Colon (tissue), 2 donors: ENCODE measurements around the gene NTM.
"Not testable (repeated sequence)": the region's sequence is repeated elsewhere in the genome, so short reads cannot be mapped to it uniquely, and the experiment has no call there.

Experiments used
- FAIRE-seq: peaks from 2 replicates; lab custom pipeline; 2012; peaks lifted over from hg19 to GRCh38; lab: Jason Lieb, UNC
- donor health status: control.
- donor health status: control.

Gene NTM

DNA sequence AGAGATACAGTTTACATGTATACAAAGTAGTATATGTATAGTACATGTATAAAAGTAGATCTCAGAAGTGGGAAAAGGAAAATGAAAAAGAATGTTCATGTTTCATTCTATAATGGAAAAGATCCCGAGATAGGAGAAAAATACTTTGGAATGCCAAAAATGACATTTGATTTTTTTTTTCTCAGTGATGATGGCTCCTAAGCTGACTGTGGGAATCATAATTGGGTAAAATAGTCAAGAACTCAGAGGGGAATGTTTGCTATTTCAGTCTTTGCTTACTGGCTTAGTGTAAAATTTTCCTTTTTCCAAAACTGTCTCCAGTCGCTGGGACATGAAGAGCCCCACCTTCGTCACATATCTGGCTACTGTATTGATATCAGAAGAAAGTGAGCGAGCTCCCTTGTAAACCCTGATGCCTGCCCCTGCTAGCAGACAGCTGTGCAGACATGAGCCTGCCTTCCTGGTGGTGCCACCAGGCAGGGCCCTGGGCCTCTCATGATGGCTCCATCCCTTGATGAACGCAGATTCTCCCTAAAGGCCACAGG is 944.6 kb downstream of the NTM start:
- FAIRE-seq = no peak

DNA sequence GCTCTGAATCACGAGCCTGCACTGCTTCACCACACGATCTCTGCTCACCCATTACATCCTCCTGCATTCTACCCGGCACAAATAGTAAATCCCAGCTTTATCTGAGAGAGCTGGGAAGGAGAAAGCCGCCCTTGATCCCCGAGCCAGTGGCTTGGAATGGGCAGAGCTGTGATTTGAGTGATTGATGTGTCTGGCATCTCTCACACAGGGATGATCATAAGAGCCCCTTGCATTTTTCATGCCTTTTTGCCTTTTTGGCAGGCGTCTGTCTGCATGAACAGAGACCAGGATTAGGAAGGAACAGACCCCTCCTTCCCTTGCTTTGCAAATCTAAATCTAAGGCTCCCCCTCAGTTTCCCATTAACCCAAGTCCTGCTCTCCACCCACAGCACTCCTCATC is 945.3 kb downstream of the NTM start:
- no peak for FAIRE-seq

DNA sequence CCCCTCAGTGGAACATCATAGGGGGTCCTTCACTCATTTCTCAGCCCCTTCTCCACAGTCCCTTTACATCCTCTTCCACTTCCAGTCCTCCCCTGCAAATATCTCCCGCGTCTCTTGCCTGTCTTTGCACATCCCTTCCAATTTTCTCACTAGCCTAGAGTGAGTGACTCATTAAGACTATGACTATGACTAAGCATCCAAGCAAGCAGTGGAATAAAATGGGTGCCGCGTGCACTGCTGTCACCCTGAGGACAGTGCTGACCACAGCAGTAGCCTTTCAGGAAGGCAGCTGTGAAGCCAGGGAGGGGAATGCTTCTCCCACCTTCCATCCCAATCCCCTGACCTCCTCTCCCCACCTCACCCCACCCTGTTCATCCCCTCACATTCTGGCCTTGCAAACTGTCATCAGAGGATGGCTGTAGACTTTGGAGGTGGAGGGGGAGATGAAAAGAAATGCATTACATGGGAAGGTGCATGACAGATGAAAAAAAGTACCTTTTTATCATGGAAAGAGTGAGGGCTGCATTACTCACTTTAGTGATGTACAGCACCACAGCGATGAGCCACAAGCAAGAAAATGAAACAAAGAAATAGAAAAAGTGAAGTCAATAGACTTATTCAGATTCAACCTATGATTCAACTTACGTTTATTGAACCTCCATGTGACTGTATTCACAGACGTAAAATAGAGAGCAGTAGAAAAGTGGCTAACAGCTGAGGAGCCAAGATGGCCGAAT is 948.2 kb downstream of the NTM start:
- FAIRE-seq = no peak

DNA sequence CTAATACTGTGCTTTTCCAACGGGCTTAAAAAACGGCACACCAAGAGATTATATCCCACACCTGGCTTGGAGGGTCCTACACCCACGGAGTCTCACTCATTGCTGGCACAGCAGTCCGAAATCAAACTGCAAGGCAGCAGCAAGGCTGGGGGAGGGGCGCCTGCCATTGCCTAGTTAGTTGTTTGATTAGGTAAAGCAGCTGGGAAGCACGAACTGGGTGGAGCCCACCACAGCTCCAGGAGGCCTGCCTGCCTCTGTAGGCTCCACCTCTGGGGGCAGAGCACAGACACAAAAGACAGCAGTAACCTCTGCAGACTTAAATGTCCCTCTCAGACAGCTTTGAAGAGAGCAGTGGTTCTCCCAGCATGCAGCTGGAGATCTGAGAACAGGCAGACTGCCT is 949.0 kb downstream of the NTM start:
- not testable (repeated sequence) for FAIRE-seq

DNA sequence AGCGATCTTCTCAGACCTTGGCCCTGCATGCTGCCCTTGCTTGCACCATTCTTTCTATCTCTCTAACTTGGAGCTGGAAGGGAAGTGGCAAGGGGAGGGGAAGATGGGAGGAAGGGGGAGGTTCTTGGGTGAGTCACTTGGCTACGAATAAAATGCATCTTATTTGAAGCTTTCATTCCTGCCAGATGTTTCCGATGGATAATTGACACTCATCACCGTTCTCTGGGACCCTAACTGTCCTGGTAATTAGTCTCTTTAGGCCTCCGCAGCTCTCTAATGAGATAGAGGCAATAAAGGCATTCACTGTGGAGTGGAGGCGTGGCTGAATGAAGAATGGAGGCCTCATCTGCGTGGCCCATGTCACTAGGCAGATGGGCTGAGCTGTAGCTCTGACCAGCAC is 960.1 kb downstream of the NTM start:
- no peak for FAIRE-seq

DNA sequence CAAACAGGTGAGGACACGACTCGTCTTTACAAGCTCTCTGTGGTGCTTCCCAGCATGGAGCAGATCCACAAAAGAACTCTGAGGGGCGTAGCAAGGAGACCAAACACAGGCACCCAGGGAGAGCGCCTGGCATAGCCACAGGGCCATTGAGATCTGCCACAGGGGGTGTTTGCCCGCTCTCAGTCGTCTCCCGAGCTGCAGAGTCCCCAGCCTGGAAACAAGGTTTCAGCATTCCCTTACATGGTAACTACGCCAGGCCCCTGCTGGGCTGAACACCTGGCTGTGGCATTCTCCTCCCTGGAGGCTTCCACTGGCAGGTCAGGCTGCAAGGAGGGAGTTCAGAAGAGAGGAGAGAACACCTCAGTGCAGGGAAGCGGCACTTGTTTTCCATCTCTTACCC is 962.1 kb downstream of the NTM start:
- no peak for FAIRE-seq

DNA sequence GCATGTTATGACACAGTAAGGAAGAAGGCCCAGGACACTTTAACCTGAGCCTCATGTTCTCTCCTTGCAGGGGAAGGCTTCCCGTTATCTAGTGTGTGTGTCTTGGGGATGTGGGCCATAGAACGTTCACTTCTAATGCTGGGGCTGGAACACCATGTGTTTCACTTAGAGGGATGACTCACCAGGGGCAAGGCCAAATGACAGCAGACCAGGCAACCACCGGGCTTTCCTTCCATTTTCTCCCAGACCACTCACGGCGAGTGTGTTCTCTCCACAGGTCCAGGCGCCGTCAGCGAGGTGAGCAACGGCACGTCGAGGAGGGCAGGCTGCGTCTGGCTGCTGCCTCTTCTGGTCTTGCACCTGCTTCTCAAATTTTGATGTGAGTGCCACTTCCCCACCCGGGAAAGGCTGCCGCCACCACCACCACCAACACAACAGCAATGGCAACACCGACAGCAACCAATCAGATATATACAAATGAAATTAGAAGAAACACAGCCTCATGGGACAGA is 964.4 kb downstream of the NTM start:
- FAIRE-seq = no peak

DNA sequence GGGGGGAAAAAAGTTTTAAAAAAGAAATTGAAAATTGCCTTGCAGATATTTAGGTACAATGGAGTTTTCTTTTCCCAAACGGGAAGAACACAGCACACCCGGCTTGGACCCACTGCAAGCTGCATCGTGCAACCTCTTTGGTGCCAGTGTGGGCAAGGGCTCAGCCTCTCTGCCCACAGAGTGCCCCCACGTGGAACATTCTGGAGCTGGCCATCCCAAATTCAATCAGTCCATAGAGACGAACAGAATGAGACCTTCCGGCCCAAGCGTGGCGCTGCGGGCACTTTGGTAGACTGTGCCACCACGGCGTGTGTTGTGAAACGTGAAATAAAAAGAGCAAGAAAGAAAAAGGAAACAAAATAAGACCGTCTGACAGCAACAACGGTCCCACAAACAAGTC is 964.9 kb downstream of the NTM start:
- FAIRE-seq = no peak

DNA sequence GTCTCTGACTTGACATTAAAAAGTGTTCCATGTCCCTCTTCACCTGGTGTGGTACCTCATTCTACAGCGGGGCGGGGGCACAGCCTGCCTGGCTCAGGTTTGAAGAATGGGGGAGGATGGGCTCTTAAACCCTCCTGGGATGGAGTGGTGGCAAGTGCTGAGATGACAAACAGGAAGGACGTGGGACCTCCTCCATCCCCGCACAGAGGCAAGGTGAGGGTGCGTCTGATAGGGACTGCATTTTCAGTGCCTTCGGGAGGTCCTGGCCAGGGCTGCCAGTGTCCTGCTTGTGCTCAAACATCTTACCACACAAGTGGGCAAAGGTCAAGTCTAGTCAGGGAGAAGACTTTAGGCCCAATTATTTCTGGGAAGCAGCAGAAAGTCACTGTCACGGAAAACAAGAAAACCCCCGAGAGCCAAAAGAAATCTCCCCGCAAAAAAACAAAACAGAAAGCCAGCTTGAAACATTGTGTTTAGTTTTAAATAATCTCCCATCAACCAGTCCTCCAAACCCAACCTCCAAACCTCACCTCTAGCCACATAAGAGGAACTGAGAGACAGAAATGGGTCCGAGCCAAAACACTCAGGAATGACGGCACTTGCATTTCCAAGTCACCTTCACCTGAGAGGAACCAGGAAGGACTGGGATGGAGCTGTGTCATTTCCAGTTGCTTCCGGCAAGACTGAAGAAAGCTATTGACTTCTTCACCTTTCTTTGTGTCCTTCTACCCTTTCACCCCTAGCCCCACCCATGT is 966.5 kb downstream of the NTM start:
- FAIRE-seq = no peak

DNA sequence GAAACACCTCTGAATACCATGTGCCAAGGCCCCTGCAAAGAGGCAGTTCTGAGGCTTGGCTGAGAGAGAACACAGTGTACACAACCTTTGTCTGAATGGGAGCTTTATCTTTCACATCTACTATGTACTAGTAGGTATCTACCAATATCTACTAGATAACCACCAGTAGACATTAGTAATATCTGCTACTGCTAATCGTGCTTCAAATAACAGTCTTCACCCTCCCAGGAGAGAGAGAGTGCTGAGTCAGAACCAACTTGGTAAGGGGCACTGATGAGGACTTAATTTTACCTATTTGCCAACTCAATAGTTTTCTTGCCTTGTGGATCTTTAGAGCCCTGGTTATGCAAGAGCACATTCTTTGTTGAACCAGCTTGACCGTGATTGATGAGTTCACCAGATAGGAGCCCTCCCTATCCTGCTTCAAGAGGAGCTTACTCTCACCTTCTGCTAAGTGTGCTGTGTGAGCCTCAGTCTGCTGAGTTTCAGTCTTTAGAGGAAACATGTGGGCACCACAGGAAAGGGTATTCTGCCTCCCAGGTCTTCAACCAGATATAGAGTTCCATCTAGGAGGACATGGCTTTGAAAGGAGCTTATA is 967.5 kb downstream of the NTM start:
- FAIRE-seq = no peak

DNA sequence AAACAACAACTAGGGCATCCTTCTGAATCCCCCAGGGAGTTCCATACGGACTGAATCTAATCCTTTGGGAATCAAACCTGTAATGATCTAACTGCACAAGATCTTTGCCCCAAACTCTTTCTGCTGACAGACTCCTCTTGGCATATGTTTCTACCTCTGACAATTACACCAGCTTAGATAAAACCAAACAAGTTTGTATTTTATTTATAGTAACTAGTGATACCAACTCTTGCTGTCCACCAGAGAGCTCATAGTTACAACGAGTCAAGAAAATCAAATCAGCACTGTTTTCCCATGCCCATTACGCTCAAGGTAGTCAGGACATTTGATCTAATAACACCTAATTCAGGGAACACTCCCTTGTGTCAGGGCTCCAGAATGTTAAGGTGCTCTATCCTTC is 972.0 kb downstream of the NTM start:
- no peak for FAIRE-seq

DNA sequence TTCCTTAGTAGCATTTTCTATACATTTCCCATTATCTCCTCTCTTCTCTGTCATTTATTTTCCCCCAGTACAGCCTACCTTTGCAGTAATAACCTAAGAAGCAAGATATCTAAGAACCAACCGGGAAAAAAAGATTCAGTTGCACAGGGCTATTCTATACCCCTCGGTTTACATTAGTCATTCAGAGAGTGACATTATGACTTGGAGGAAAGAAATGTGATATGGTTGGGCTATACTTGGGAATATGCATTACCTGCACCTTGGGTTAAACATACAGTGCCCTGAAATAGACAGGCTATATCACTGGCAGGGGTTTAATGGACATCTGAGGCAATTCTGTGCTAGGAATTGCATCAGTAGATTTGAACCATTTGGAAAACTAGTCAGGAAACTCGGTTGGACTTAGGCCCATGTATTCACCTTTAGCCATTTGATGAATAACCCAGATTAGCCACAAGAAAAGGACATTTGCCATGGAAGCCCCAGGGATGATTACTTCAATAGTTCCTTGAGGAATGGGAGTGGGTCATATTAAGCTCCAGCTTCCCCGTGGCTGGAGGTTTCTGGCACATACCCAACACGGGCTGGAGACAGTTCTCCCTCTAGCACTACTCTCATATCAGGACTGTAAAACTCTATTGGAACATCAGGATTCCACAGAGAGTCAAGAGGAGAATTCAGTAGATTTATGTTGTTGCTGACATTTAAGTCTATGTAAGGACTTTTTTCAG is 973.2 kb downstream of the NTM start:
- no peak for FAIRE-seq

DNA sequence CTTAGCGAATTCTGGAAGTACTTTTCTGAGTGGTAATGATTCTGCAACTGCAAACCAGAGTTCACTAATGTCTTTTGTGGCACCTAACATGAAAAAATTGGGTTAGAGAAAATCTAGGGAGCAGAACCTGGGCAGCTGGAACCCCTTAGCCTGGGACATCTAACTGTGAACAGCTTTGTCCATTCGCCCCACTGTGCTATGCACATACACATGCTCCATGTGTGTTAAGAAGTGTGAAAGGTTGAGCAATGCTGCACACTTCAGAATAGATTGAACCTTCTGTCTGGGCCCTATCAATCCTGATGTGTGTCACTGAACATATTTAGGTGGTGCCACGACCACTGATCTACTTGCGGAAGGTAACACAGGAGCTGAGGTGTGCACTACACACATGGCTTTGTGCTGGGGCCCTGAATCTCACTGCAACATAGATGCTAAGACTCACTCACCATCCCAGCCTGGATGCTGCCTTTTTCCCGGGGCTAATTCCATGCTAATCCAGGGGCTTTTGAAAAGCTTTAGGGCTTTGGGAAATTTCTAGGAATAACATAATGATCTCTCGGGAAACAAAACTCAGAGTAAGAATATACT is 976.2 kb downstream of the NTM start:
- FAIRE-seq = no peak

DNA sequence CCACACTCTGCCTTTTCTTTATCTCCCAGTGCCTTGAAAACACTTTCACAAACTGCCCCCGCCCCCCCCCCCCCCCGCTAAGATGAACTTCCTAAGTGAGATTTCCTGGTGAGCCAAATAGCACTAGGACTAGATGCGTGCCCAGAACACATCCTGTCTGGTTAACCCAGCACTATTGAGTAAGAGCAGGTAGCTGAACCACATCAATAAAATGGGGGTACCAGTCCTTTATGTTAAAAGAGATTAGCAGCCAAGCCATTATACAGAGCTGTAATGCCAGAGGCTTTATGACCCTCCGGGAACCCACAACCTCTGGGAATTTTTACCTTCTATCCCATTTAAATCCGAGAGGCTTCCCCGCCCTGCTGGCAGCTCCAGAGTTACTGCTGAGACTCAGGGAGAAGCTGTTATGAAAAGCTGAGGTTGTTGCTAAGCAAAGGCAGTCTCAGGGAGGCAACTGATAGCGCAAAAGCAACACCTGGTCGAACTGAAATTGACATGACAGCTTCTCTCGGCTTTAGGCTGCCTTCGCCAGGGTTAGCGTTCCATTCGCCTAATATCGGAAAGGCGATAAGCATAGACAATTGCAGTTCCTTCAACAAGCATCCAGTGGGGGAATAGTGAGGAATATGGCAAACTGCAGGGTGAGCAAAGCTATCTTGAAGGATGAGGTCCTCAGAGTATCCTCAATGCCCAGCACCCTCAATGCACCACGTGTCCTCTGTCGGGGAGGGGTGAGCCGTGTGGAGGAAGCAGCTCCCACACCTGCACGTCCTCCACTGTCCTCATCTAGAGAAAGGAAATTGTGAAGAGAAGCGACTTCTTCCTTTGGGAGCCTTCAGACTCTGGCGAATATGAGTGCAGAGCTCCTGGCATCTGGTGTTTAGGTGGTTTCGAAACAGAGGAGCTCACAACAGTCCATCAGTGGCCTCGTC is 977.0 kb downstream of the NTM start:
- no peak for FAIRE-seq

DNA sequence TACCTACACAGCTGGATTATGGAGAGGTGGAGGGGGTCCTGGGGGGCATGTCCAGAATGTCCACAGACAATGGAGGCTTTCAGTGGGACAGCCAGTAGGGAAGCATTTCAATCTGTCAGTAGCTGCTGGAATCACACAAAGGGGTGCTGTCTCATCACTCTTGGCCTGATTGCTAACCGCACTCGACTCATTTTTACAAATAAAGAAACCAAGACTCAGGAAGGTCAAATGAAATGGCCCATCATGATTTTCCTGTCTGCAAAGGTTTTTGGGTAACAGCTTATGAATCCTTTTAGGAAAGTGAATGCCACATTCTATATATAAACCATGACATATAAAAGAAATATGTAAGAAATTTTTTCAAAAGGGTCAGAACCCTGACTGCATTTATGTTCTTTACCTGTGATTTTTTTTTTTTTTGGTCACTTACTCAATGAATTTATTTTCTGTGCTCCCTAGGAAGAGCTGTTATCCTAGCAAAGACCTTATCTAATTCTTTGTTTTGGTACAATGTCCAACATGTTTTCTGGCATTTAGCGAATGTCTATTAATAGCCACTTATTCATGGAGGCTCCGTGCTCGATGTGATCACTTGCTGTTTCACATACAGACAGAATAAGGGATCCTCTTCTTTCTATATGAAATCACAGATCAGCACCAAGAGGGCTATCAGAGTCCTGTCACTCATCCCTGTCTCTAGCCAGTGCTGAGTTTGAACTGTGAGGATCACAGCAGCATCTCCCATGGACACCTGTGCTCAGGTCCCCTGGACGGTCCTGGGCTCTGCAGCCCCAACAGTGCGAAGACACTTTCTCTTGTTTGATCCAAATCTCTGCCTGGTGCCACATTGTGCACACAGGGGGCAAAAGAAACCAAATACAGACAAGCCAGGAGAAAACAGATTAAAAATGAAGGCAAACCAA is 979.7 kb downstream of the NTM start:
- FAIRE-seq = no peak

DNA sequence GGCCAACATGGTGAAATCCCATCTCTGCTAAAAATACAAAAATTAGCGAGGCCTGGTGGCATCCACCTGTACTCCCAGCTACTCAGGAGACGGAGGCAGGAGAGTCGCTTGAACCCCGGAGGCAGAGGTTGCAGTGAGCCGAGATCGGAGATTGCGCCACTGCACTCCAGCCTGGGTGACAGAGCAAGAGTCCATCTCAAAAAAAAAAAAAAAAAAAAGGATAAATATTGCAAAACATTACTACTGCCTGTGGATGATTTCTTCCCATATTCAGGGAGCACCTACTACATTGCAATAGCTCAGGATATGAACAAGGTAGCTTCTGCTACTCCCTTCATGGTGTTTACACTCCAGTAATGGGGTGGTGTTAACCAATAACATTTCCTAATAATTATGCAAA is 980.6 kb downstream of the NTM start:
- FAIRE-seq = no peak

DNA sequence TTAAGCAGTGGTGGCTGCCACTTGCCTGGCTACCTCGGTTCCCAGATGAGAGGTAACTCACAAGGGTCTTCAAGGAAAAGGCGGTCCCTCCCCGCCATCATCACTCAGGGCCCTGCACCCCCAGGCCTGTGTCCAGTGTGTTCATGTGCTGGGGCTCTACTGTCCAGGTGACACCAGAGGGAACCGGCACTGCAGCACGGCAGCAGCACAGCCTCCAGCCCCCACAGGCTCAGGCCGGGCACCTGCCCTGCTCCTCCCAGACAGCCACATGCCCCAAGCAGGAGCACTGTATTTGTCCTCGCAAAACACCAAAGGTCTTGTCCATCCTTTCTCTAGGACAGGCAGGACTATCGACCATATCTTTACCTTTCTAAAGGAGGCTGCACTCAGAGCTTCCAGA is 982.1 kb downstream of the NTM start:
- no peak for FAIRE-seq

DNA sequence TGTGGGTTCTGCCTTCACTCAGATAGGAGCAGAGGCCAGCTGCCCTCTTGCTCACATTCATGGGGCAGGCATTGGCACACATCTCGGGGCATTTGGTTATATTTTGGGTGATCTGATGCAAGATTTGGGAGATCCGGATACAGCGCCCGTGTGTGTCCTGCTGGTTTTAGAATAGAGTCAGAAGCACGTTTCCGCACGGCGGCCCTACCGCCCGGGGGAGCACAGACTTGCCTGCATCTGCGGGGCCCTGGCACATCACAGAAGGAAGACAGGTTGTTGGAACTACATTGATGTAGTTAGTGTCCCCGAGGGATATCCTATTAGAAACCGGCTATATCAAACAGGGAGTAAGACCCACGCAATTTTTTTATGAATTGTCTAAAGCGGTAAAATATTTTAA is 982.8 kb downstream of the NTM start:
- no peak for FAIRE-seq

DNA sequence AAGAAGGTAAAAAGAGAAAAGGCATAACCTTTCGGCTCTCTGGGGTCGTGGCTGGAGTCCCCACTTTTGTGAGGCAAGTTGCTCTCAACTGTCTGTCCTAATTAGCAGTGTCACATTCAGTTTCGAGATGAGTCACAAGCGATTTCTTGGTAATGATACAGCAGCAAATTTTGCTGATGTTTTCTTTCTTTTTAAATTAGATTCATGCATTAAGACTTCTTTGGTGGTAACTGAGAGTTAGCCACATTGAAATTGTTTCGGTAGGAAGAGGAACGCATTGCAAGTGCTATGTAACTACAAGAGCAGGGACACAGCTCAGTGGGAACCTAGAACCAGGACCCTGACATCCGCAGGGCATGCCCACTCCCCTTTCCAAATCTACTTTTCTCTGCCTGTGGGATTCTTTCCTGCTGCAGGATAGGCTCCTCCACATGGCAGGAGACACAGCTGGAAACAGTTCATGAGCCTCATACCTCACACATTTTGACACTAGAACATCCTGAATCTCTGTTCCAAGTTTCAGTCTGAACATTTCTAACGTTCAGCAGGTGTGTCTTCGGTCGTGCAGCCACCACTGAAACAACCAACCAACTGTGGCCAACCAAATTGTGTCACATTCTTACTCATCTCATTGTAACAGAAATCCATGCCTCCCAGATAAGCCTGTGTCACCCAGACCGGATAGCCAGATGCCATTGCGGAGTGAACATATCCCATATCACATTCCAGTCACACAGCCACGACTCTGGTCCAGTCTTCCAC is 987.6 kb downstream of the NTM start:
- FAIRE-seq = no peak
